ENCODE measurements around the gene CNDP1. TPM values are rescaled to one million over a fixed set of nuclear protein-coding genes. Genes with fewer than 3 reads are reported as not detected.

Gene CNDP1
- polyA plus RNA-seq, 12 donors: 0.04 to 0.70 (median 0.22) TPM; not detected in 2

GRCh38 chr18:74505776-74506175, 28.5 kb upstream of the CNDP1 start:
- no peak for DNase-seq

- peak; percentile 97 for DNase-seq
Measured at GRCh38 chr18:74506448-74507084, 27.7 kb upstream of the CNDP1 start.

DNA sequence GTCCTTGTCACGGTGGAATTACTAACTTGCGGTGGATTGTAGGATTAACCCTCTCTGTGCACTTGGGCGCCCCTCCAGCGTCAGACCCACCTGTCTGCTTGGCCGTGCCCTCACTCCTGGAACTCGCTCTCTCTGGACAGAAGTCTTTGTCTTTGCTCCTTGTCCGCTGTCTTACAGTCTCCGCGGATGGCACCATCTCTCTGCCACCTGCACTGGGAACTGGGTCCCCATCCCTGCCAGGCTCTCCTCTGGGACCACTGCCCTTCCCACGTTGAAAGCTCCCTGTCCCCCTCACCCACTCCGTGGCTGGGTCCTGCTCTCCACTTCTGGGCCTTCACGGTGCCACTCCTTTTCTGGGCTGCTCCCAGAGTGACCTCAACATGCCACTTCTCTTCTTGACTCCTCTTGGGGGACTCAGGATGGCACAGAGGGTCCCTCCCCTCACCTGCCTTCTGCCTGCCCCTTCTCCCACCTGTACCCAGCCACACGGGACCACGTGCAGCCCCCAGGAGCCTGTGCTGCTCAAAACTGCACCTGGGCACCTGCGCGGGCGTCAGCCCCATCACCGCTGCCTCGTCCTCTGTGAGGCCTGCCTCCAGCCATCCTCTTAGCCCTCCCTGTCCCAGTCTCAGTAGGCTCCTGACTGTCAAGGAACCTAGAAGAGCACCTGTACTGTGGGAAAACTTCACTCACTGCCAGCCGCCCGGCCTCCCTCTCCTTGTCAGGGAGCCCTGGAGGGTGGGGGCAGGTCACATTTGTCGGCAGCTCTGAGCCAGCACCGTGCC, 27.0 kb upstream of the CNDP1 start:
- DNase-seq: no peak

GRCh38 chr18:74507927-74508326, 26.4 kb upstream of the CNDP1 start:
- no peak for DNase-seq

DNA sequence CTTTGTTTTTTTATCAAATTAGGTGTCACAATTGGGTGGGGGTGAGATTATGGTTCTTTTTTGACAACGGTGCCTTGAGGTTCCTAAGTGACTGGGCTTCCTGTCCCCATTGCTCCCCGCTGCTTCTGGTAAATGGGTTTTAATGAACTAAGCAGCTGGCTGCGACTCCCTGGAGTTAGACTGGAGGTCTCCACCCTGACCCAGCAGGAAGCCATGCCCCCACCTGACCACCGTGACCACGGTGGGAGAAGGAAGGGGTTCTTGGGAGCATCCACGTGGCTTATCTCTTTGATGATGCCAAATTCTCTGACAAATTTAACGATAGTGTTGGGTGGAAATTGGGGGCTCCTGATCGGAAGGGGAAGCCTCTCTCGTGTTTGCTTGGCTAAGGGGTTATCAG, 25.9 kb upstream of the CNDP1 start:
- DNase-seq: no peak

GRCh38 chr18:74508821-74509225, 25.5 kb upstream of the CNDP1 start:
- DNase-seq: no peak

GRCh38 chr18:74509856-74510769, 24.2 kb upstream of the CNDP1 start:
- no peak for DNase-seq

DNA sequence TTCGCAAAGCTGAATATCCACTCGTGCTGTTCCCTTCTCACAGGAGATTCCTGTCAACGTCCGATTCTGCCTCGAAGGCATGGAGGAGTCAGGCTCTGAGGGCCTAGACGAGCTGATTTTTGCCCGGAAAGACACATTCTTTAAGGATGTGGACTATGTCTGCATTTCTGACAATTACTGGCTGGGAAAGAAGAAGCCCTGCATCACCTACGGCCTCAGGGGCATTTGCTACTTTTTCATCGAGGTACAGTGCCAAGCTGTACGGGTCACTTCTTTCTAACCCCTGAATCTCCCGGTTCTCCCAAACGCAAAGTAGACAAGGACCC, 23.6 kb upstream of the CNDP1 start:
- DNase-seq: no peak

DNA sequence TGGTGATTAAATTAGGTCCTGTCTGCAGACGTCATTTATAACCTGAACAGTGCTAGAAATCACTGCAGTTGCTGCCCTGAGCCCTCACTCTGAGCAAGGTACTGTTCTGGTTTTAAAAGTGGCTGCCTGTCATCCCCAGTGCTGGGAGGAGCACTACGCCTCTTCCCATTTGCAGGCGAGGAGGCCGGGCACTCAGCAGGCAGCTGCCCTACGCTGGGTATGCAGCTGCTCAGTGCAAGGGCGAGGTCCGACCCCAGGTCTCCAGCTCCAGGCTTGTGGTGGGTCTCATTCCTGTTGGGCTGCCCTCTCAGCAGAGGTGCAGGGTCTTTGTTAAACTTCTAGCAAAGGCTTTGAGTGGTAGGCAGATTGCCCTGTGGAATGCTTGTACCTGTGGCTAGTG, 22.5 kb upstream of the CNDP1 start:
- no peak for DNase-seq

GRCh38 chr18:74512321-74513053, 21.8 kb upstream of the CNDP1 start:
- DNase-seq: no peak

- no peak for DNase-seq
Measured at GRCh38 chr18:74513149-74513882, 21.0 kb upstream of the CNDP1 start.

- DNase-seq: no peak
Measured at GRCh38 chr18:74513883-74514205, 20.5 kb upstream of the CNDP1 start.

GRCh38 chr18:74514860-74515495, 19.3 kb upstream of the CNDP1 start:
- DNase-seq: no peak

GRCh38 chr18:74515620-74516231, 18.6 kb upstream of the CNDP1 start:
- no peak for DNase-seq

GRCh38 chr18:74516271-74517235, 17.7 kb upstream of the CNDP1 start:
- DNase-seq: no peak

DNA sequence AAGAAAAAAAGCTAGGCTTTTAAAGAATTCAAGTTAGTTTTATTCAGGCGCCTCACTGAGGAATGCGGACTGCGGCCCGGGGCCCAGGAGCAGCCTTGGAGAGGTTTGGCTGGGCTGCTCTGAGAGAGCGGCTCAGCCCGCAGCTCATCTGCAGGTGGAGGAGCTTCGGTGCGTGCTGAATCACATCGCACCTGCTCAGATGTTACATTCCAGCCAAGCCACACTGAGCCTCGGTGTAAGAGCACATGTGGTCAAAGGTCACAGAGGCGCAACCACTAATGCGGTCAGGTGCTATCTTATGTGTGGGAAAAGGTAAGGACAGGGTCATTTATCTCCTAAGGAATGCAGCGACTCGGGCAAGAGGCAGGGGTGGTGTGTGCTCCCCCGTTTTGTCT, 17.1 kb upstream of the CNDP1 start:
- DNase-seq: no peak

GRCh38 chr18:74518456-74519295, 15.6 kb upstream of the CNDP1 start:
- no peak for DNase-seq
